Endodermal cell (in vitro differentiated cells): ENCODE results near the gene DGCR8. TPM values are rescaled to one million over a fixed set of nuclear protein-coding genes. Genes with fewer than 3 reads are reported as not detected.

Experiments used
- DNase-seq: peaks from one replicate; pipeline ENCODE4 v3.0.0-alpha.2; 2017
- H3K27ac ChIP-seq: 2 replicates; pipeline ENCODE4 v1.5.1; 2013; ENCODE audit warnings: mild to moderate bottlenecking, low read depth, low read length, moderate library complexity
- H3K27me3 ChIP-seq: 2 replicates; pipeline ENCODE4 v1.6.1; 2013; ENCODE audit warnings: mild to moderate bottlenecking, low read length, moderate library complexity; ENCODE audit not compliant: insufficient read depth, control insufficient read depth, poor library complexity, severe bottlenecking
- H3K36me3 ChIP-seq: 2 replicates; pipeline ENCODE4 v1.7.0; 2013; ENCODE audit warnings: mild to moderate bottlenecking, low read length, moderate library complexity; ENCODE audit not compliant: control insufficient read depth, insufficient read depth
- H3K4me1 ChIP-seq: one replicate; pipeline ENCODE4 v1.7.0; 2013; ENCODE audit warnings: low read length; ENCODE audit not compliant: control insufficient read depth, insufficient read depth
- H3K4me3 ChIP-seq: 2 replicates; pipeline ENCODE4 v1.5.1; 2013; ENCODE audit warnings: mild to moderate bottlenecking, low read length, moderate library complexity
- H3K9ac ChIP-seq: 2 replicates; pipeline ENCODE4 v1.6.1; 2013; ENCODE audit warnings: mild to moderate bottlenecking, low read length, moderate library complexity; ENCODE audit not compliant: poor library complexity, severe bottlenecking; ENCODE audit errors: extremely low read depth
- H3K9me3 ChIP-seq: 2 replicates; pipeline ENCODE4 v1.6.1; 2013; ENCODE audit warnings: mild to moderate bottlenecking, low read length, moderate library complexity; ENCODE audit not compliant: control insufficient read depth
- H3K27ac Mint-ChIP-seq: 2 replicates; pipeline ENCODE4 v1.8.0; 2020; ENCODE audit warnings: mixed read lengths
- H3K27me3 Mint-ChIP-seq: 2 replicates; pipeline ENCODE4 v1.8.0; 2021; ENCODE audit warnings: mild to moderate bottlenecking, mixed read lengths; ENCODE audit not compliant: insufficient read depth
- H3K36me3 Mint-ChIP-seq: 2 replicates; pipeline ENCODE4 v1.8.0; 2020; ENCODE audit warnings: low read depth, mixed read lengths
- H3K4me1 Mint-ChIP-seq: 2 replicates; pipeline ENCODE4 v1.8.0; 2020; ENCODE audit warnings: mixed read lengths
- H3K4me3 Mint-ChIP-seq: 2 replicates; pipeline ENCODE4 v1.8.0; 2020; ENCODE audit warnings: mild to moderate bottlenecking, moderate library complexity, mixed read lengths
- H3K9me3 Mint-ChIP-seq: 2 replicates; pipeline ENCODE4 v1.8.0; 2020; ENCODE audit warnings: mild to moderate bottlenecking, mixed read lengths
- WGBS, 2 experiments: methylation state at CpG; one replicate each; pipeline versions ENCODE4 v1.1.5 to v1.1.7; 2013; ENCODE audit warnings: missing lambda C conversion rate in 2 of 2, mixed read lengths in 1 of 2; ENCODE audit not compliant: insufficient coverage in 1 of 2, insufficient read length in 1 of 2; 5-methylcytosine and 5-hydroxymethylcytosine counted together
- total RNA-seq, 2 donors: library from RNA; stranded (reverse); fragmentation: NEBNext Ultra II Directional in 1 of 2; extraction: Animal tissue kit (Norgen Biotek cat#: 25700) in 1 of 2; gene quantifications; 2 replicates in 1 of 2; 3 replicates in 1 of 2; pipeline ENCODE4 v1.2.1, GENCODE V29; 2021
- TF ChIP-seq, protein P1 (sequence below): fragments of 200-600 bp; sonication (generic); conservative IDR thresholded peaks from 2 replicates; pipeline ENCODE4 v1.5.0; 2021; ENCODE audit warnings: antibody characterized with exemption, mild to moderate bottlenecking

Gene DGCR8
- total RNA-seq, 2 donors from 2014 or later, result 61.3 to 76.1 TPM

GRCh38 chr22:20130319-20130718 is 50.3 kb downstream of the DGCR8 start:
- no peak overlapping the region for H3K27ac Mint-ChIP-seq
- H3K36me3 Mint-ChIP-seq, result peaks cover 27% of the 10 kb centered on the region
- Histone ChIP-seq H3K36me3 (peaks cover 33% of the 10 kb centered on the region), H3K27me3 (no peaks in the 10 kb centered on the region), H3K9ac (no peak overlapping the region), H3K4me1 (no peaks in the 10 kb centered on the region), H3K9me3 (no peaks in the 10 kb centered on the region), H3K27ac (peak overlapping the region; percentile 57), H3K4me3 (no peak overlapping the region)
- WGBS, 2 experiments, result 92% methylated on average over 3 of the region's 3 CpGs; no CpG with 5 or more reads in 1 of the 2 experiments
- H3K4me1 Mint-ChIP-seq, result no peaks in the 10 kb centered on the region
- H3K9me3 Mint-ChIP-seq, result no peaks in the 10 kb centered on the region
- TF ChIP-seq, protein P1, sequence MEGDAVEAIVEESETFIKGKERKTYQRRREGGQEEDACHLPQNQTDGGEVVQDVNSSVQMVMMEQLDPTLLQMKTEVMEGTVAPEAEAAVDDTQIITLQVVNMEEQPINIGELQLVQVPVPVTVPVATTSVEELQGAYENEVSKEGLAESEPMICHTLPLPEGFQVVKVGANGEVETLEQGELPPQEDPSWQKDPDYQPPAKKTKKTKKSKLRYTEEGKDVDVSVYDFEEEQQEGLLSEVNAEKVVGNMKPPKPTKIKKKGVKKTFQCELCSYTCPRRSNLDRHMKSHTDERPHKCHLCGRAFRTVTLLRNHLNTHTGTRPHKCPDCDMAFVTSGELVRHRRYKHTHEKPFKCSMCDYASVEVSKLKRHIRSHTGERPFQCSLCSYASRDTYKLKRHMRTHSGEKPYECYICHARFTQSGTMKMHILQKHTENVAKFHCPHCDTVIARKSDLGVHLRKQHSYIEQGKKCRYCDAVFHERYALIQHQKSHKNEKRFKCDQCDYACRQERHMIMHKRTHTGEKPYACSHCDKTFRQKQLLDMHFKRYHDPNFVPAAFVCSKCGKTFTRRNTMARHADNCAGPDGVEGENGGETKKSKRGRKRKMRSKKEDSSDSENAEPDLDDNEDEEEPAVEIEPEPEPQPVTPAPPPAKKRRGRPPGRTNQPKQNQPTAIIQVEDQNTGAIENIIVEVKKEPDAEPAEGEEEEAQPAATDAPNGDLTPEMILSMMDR, result peak; percentile 16
- DNase-seq, result peak; percentile 68
- H3K27me3 Mint-ChIP-seq, result no peaks in the 10 kb centered on the region
- H3K4me3 Mint-ChIP-seq, result peak overlapping the region; percentile 46

- H3K27me3 Mint-ChIP-seq, result no peaks in the 10 kb centered on the region
- H3K36me3 Mint-ChIP-seq, result peaks cover 22% of the 10 kb centered on the region
- WGBS, 2 experiments, result 0 to 12% methylated on average over 9 to 69 of the region's 70 CpGs
- H3K9me3 Mint-ChIP-seq, result no peaks in the 10 kb centered on the region
- peak; percentile 86 for DNase-seq
- no peaks in the 10 kb centered on the region for H3K9me3 ChIP-seq
- H3K36me3 ChIP-seq, result peaks cover 27% of the 10 kb centered on the region
- H3K27me3 ChIP-seq, result no peaks in the 10 kb centered on the region
- H3K4me1 ChIP-seq, result no peaks in the 10 kb centered on the region
- TF ChIP-seq, protein P1, result no peak
- peak overlapping the region; percentile 46 for H3K4me3 Mint-ChIP-seq
- H3K9ac ChIP-seq, result no peak overlapping the region
- H3K27ac ChIP-seq, result peak overlapping the region; percentile 73
- H3K4me1 Mint-ChIP-seq, result no peaks in the 10 kb centered on the region
- no peak overlapping the region for H3K27ac Mint-ChIP-seq
- H3K4me3 ChIP-seq, result peak overlapping the region; percentile 70
These were observed 50.9 kb downstream of the DGCR8 start for GRCh38 chr22:20130731-20131596.

DNA sequence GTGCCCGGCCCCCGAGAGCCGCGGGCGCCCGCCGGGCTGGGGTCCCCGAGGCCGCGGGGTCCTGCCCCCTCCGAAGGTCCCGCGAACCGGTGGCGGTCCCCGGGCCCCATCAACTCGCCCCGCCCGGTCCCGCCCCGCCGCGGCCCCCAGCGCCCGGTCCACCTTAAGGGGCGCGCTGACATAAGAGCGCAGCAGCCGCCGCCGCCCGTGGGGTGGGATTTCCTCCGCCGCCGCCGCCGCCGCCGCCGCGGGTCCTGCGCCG is 51.5 kb downstream of the DGCR8 start, which contains the start of gene ZDHHC8:
Gene ZDHHC8, plus strand, starts transcription at position 208 of the 262 bp plus-strand sequence. CDS start 144 bp downstream, outside the sequence.
- Mint-ChIP-seq H3K36me3 (peaks cover 16% of the 10 kb centered on the region), H3K27ac (no peak within 1 kb of the TSS), H3K9me3 (no peaks in the 10 kb centered on the region), H3K4me3 (peak within 1 kb of the TSS; percentile 57), H3K27me3 (no peaks in the 10 kb centered on the region), H3K4me1 (no peaks in the 10 kb centered on the region)
- TF ChIP-seq, protein P1, result no peak
- H3K4me3 ChIP-seq, result peak within 1 kb of the TSS; percentile 75
- peak within 1 kb of the TSS; percentile 73 for H3K27ac ChIP-seq
- H3K27me3 ChIP-seq, result no peaks in the 10 kb centered on the region
- H3K36me3 ChIP-seq, result peaks cover 21% of the 10 kb centered on the region
- no peaks in the 10 kb centered on the region for H3K4me1 ChIP-seq
- WGBS, 2 experiments, result 0% methylated on average over 43 of the region's 43 CpGs; no CpG with 5 or more reads in 1 of the 2 experiments
- H3K9me3 ChIP-seq, result no peaks in the 10 kb centered on the region
- DNase-seq, result no peak
- peak within 1 kb of the TSS; percentile 6 for H3K9ac ChIP-seq
